IPS DF 6.9 (cell line): ENCODE data around the gene ZNF256.

Experiments used
- DNase-seq: peaks from one replicate; pipeline ENCODE4 v3.0.0-alpha.2; 2013; ENCODE audit warnings: low read depth, low spot score
- H3K27ac ChIP-seq: one replicate; pipeline ENCODE4 v1.5.1; 2013; ENCODE audit warnings: low read length, control low read depth
- H3K27me3 ChIP-seq: 2 replicates; pipeline ENCODE4 v1.6.1; 2013; ENCODE audit warnings: mild to moderate bottlenecking, low read length; ENCODE audit not compliant: control insufficient read depth, insufficient read depth
- H3K36me3 ChIP-seq: 2 replicates; pipeline ENCODE4 v1.6.1; 2013; ENCODE audit warnings: low read length; ENCODE audit not compliant: control insufficient read depth, insufficient read depth
- H3K4me1 ChIP-seq: 2 replicates; pipeline ENCODE4 v1.6.1; 2013; ENCODE audit warnings: low read length; ENCODE audit not compliant: control insufficient read depth, insufficient read depth
- H3K4me3 ChIP-seq: 2 replicates; pipeline ENCODE4 v1.5.1; 2013; ENCODE audit warnings: mild to moderate bottlenecking, low read length
- H3K9me3 ChIP-seq: 2 replicates; pipeline ENCODE4 v1.6.1; 2013; ENCODE audit warnings: low read length, inconsistent platforms; ENCODE audit not compliant: control insufficient read depth, insufficient read depth
- WGBS: extraction: QIAGEN DNeasy Blood & Tissue Kit; methylation state at CpG from one replicate; pipeline ENCODE4 v1.1.7; 2013; ENCODE audit warnings: mixed read lengths, missing lambda C conversion rate; ENCODE audit not compliant: insufficient read length, insufficient coverage; 5-methylcytosine and 5-hydroxymethylcytosine counted together

Gene ZNF256

DNA sequence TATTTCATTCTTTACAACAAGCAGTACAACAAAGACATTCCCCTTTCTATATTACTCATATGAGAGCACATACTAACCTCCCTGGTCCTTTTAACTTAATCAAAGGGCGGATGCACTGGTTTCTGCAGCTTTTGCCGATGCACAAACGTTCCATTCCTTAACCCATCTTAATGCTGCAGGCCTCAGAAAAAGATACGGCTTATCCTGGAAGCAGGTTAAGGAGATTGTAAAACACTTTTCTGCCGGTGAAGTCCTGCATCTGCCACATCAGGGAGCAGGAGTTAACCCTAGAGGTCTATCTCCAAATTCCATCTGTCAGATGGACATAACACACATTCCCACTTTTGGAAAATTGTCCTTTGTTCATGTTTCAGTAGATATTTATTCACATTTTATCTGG, 47.2 kb downstream of the ZNF256 start:
- no CpG with 5 or more reads among the region's 5 CpGs for WGBS

More for the DNA sequence above, 47.2 kb downstream of the ZNF256 start:
- no peak for DNase-seq
- no peaks in the 10 kb centered on the region for H3K9me3 ChIP-seq
- H3K36me3 ChIP-seq: no peaks in the 10 kb centered on the region
- H3K27ac ChIP-seq: no peak overlapping the region
- H3K4me1 ChIP-seq: no peaks in the 10 kb centered on the region
- no peak overlapping the region for H3K4me3 ChIP-seq
- no peaks in the 10 kb centered on the region for H3K27me3 ChIP-seq
